ENCODE results near the gene COL4A5. TPM values are rescaled to one million over a fixed set of nuclear protein-coding genes. Genes with fewer than 3 reads are reported as not detected.

Gene COL4A5
- total RNA-seq, 1 experiment from 2014 or later = 51.3 TPM

GRCh38 chrX:108484251-108484650 is 44.6 kb downstream of the COL4A5 start:
- H3K18ac ChIP-seq (ENCODE audit: insufficient read length, low read depth, low read length) = no peak overlapping the region
- no peaks in the 10 kb centered on the region for H3K79me2 ChIP-seq (ENCODE audit: insufficient read depth, low read length)
- Mint-ChIP-seq H3K4me3 (no peak overlapping the region), H3K36me3 (ENCODE audit: insufficient read depth in 1 of 3, low read depth in 3 of 3) (peaks cover 29 to 37% (median 32%) of the 10 kb centered on the region in 3 experiments), H3K27ac (no peak overlapping the region), H3K9me3 (peaks cover 8 to 14% of the 10 kb centered on the region in 2 experiments), H3K27me3 (ENCODE audit: low read depth) (no peaks in the 10 kb centered on the region), H3K4me1 (peaks cover 4% of the 10 kb centered on the region in 2 experiments)
- no peaks in the 10 kb centered on the region for H3K23me2 ChIP-seq (ENCODE audit: insufficient read length, low read depth, low read length, poor library complexity, severe bottlenecking)
- H4K20me1 ChIP-seq (ENCODE audit: control insufficient read depth, insufficient read depth, insufficient read length) = no peaks in the 10 kb centered on the region
- H2AFZ ChIP-seq (ENCODE audit: low read length) = no peak overlapping the region
- H2AK5ac ChIP-seq (ENCODE audit: insufficient read length, low read length) = no peak overlapping the region
- H3K27ac ChIP-seq (ENCODE audit: insufficient read length, low read depth, low read length) = no peak overlapping the region
- no peak for TF ChIP-seq CTCF (conservative IDR thresholded peaks at IDR 0.05)
- no peak overlapping the region for H4K5ac ChIP-seq (ENCODE audit: insufficient read length, low read depth, low read length)
- no peak overlapping the region for H2BK20ac ChIP-seq (ENCODE audit: low read depth, low read length, poor library complexity, severe bottlenecking)
- H2BK12ac ChIP-seq (ENCODE audit: insufficient read length, low read depth, low read length) = no peak overlapping the region
- H3K14ac ChIP-seq (ENCODE audit: insufficient read depth, low read length) = no peak overlapping the region
- no peak overlapping the region for H4K8ac ChIP-seq (replicated peaks; ENCODE audit: insufficient read length, low read depth, low read length)
- DNase-seq = no peak
- peaks cover 5% of the 10 kb centered on the region for H3K79me1 ChIP-seq (ENCODE audit: insufficient read depth, low read depth, low read length, poor library complexity, severe bottlenecking)
- no peak overlapping the region for H3K4ac ChIP-seq (ENCODE audit: low read depth, low read length)
- no peak overlapping the region for H4K91ac ChIP-seq (ENCODE audit: insufficient read length, low read depth, low read length)
- no peak overlapping the region for H2BK15ac ChIP-seq (ENCODE audit: low read depth, low read length)
- H2BK5ac ChIP-seq (ENCODE audit: insufficient read length, low read length) = no peak overlapping the region
- H3K56ac ChIP-seq (ENCODE audit: insufficient read length, low read depth, low read length) = no peak overlapping the region
- no peaks in the 10 kb centered on the region for H3K4me1 ChIP-seq (ENCODE audit: insufficient read depth, low read length)
- no peak overlapping the region for H2BK120ac ChIP-seq (ENCODE audit: low read depth, low read length, poor library complexity, severe bottlenecking)
- no peak overlapping the region for H3K9ac ChIP-seq (ENCODE audit: extremely low read depth, insufficient read length, low read length)
- no peak overlapping the region for H3T11ph ChIP-seq (ENCODE audit: low read length)
- no peaks in the 10 kb centered on the region for H3K9me3 ChIP-seq (ENCODE audit: control insufficient read depth, low read depth, low read length)
- no peak overlapping the region for H3K23ac ChIP-seq (ENCODE audit: insufficient read length, low read depth, low read length)
- no peak overlapping the region for H3K4me2 ChIP-seq (ENCODE audit: insufficient read depth, insufficient read length, low read length)
- no peaks in the 10 kb centered on the region for H3K27me3 ChIP-seq (ENCODE audit: insufficient read depth, low read length)
- no CpG with 5 or more reads among the region's 3 CpGs for WGBS (ENCODE audit: extremely low coverage, insufficient read length, low lambda C conversion rate)

All from H9 (cell line).